ENCODE results near the gene ANKRD31. TPM values are rescaled to one million over a fixed set of nuclear protein-coding genes. Genes with fewer than 3 reads are reported as not detected.
"Not testable (repeated sequence)": the region's sequence is repeated elsewhere in the genome, so short reads cannot be mapped to it uniquely, and the experiment has no call there.

ANKRD31 gene
- total RNA-seq, 2 donors from 2014 or later = 0.07 to 0.08 TPM

DNA sequence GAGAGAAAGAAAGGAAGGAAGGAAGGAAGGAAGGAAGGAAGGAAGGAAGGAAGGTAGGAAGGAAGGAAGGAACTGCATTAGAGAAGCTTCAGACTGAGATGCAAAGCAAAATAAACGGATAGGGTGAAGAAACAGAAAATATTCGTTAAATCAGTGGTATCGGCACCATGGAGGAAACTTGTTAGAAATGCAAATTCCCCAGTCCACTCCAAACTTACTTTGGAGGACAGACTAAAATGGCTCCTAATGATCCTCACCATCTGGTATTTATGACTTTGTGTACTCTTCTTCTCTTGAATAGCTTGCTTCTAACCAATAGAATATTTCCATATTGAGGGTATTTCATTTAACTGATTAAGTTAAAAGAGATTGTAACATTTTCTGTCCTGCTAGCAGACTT lies 96.4 kb downstream of the ANKRD31 start:
- Histone ChIP-seq H3K27me3 (no peaks in the 10 kb centered on the region), H3K4me3 (no peak overlapping the region), H3K4me1 (no peaks in the 10 kb centered on the region), H3K36me3 (no peaks in the 10 kb centered on the region), H3K27ac (no peak overlapping the region), H3K9me3 (peaks cover 0 to 5% of the 10 kb centered on the region in 2 donors)
- no peak for DNase-seq (ENCODE audit: low spot score)
- TF ChIP-seq, protein P1, sequence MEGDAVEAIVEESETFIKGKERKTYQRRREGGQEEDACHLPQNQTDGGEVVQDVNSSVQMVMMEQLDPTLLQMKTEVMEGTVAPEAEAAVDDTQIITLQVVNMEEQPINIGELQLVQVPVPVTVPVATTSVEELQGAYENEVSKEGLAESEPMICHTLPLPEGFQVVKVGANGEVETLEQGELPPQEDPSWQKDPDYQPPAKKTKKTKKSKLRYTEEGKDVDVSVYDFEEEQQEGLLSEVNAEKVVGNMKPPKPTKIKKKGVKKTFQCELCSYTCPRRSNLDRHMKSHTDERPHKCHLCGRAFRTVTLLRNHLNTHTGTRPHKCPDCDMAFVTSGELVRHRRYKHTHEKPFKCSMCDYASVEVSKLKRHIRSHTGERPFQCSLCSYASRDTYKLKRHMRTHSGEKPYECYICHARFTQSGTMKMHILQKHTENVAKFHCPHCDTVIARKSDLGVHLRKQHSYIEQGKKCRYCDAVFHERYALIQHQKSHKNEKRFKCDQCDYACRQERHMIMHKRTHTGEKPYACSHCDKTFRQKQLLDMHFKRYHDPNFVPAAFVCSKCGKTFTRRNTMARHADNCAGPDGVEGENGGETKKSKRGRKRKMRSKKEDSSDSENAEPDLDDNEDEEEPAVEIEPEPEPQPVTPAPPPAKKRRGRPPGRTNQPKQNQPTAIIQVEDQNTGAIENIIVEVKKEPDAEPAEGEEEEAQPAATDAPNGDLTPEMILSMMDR (IDR thresholded peaks at IDR 0.05) = no peak

DNA sequence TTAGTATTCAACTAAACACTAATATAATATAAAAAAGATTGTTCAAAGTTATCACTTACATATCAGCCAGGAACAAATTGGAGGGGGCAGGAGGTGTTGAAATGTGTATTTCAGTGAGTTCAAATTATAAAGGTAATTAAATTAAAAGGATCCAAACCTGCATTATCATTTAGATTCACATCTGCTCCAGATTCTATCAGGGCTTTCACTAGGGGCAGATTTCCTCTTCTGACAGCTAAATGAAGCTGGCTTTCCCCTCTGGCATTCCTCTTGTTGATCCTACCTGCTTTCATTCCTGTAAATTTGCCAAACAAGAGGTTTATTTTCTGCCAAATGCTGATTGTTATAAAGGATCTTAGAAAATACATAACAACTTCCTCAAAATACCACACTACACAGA lies 98.0 kb downstream of the ANKRD31 start:
- H3K9me3 ChIP-seq = peaks cover 0 to 5% of the 10 kb centered on the region in 2 donors
- DNase-seq (ENCODE audit: low spot score) = no peak
- H3K27ac ChIP-seq = no peak overlapping the region
- H3K4me1 ChIP-seq = no peaks in the 10 kb centered on the region
- TF ChIP-seq, protein P1 (IDR thresholded peaks at IDR 0.05) = no peak
- no peaks in the 10 kb centered on the region for H3K27me3 ChIP-seq
- H3K36me3 ChIP-seq = no peaks in the 10 kb centered on the region
- no peak overlapping the region for H3K4me3 ChIP-seq

DNA sequence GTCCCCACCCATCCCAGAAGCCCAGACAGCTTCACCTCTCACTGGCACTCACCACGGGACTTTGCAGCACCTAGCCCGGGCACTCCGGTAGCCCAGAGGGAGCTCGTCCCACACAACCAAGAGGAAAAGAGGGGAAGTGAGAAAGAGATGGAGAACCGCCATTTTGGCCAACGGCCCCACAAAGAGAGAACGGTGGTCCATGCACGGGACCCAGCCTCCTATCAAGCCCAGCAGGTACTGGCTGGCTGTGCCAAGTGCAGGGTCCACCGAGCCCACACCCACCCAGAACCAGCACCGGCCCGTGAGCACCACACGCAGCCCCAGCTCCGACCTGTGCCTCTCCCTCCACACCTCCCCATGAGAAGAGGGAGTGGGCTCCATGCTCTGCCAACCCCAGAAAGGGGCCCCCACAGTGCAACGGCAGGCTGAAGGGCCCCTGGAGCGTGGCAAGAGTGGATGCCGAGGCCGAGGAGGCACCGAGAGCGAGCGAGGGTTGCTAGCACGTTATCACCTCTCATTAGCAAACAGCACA lies 105.8 kb downstream of the ANKRD31 start:
- Histone ChIP-seq H3K36me3 (no peaks in the 10 kb centered on the region), H3K9me3 (peaks cover 0 to 4% of the 10 kb centered on the region in 2 donors), H3K4me3 (no peak overlapping the region), H3K4me1 (no peaks in the 10 kb centered on the region), H3K27ac (no peak overlapping the region), H3K27me3 (no peaks in the 10 kb centered on the region)
- DNase-seq (ENCODE audit: low spot score) = no peak
- TF ChIP-seq, protein P1 (IDR thresholded peaks at IDR 0.05) = no peak

- Histone ChIP-seq H3K9me3 (no peaks in the 10 kb centered on the region), H3K4me1 (no peaks in the 10 kb centered on the region), H3K36me3 (no peaks in the 10 kb centered on the region), H3K27me3 (no peaks in the 10 kb centered on the region), H3K27ac (no peak overlapping the region), H3K4me3 (no peak overlapping the region)
- TF ChIP-seq, protein P1 (IDR thresholded peaks at IDR 0.05) = no peak
- no peak for DNase-seq (ENCODE audit: low spot score)
Measured at GRCh38 chr5:75116856-75117255, 119.8 kb downstream of the ANKRD31 start.

DNA sequence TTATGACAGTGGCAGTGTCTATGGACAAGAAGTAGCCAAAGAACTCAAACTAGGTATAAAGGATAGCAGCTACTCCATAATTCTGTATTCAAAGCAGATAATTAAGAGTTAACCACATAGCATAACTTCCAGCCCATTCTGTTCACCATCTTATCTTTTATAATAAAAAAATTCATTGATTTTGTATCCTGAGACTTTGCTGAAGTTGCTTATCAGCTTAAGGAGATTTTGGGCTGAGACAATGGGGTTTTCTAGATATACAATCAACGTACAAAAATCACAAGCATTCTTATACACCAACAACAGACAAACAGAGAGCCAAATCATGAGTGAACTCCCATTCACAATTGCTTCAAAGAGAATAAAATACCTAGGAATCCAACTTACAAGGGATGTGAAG lies 122.4 kb downstream of the ANKRD31 start:
- not testable (repeated sequence) for H3K36me3 ChIP-seq; H3K27me3 ChIP-seq; H3K9me3 ChIP-seq; H3K27ac ChIP-seq; H3K4me1 ChIP-seq; DNase-seq (ENCODE audit: low spot score); H3K4me3 ChIP-seq

DNA sequence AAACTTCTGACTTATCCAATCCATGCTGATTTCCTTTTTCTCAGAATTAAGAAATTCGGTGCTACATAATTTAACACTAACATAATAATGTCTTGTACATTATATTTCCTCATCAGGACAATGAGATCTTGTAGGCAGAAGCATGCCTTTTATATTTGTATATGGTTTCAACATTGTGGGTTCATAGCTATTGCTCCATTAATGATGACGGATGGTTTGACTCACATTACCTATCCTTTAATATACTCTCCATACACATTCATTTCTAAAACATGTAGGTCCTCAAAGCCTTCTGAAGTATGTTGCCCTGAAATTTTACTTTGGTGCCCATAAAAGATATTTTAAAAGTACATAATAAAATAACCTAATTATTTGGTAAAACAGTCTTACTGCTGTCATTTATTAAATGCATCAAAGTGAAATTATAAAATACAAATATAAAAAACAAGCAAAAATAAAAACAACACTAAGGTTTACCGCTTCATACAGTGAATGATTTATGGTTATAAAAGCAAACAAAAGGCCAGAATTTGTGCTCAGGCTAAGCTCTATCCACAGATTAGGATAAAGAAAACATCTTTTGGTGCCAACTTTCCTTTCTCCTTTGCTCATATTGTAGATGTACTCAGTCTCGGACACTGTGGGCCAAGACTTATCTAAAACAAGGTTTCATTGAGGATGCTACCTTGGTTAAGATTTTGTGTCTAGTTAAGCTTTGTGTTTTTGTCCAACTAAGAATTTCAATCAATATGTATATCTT lies 123.1 kb downstream of the ANKRD31 start:
- no peaks in the 10 kb centered on the region for H3K4me1 ChIP-seq
- H3K27me3 ChIP-seq = no peaks in the 10 kb centered on the region
- no peak overlapping the region for H3K4me3 ChIP-seq
- no peak overlapping the region for H3K27ac ChIP-seq
- TF ChIP-seq, protein P1 (IDR thresholded peaks at IDR 0.05) = no peak
- H3K9me3 ChIP-seq = no peaks in the 10 kb centered on the region
- no peak for DNase-seq (ENCODE audit: low spot score)
- H3K36me3 ChIP-seq = no peaks in the 10 kb centered on the region
